Mesenchymal stem cell (in vitro differentiated cells and primary cell): ENCODE results near the gene TRIM50.

Experiments
- DNase-seq: peaks from one replicate; pipeline ENCODE4 v3.0.0-alpha.2; 2013
- H2AFZ ChIP-seq: one replicate; pipeline ENCODE4 v1.6.1; 2013; ENCODE audit warnings: low read depth, mild to moderate bottlenecking, control low read depth, inconsistent platforms, low read length, moderate library complexity
- H2AK5ac ChIP-seq: 2 replicates; pipeline ENCODE4 v1.6.1; 2013; ENCODE audit warnings: low read length, moderate library complexity, mild to moderate bottlenecking, inconsistent platforms; ENCODE audit not compliant: severe bottlenecking
- H2BK120ac ChIP-seq: one replicate; pipeline ENCODE4 v1.6.1; 2013; ENCODE audit warnings: low read depth, mild to moderate bottlenecking, inconsistent platforms, low read length, moderate library complexity
- H2BK12ac ChIP-seq, 2 experiments: one replicate each; pipeline ENCODE4 v1.6.1; 2013; ENCODE audit warnings: inconsistent platforms in 2 of 2, low read length in 2 of 2, mild to moderate bottlenecking in 2 of 2, moderate library complexity in 2 of 2, control low read depth in 1 of 2
- H2BK15ac ChIP-seq: one replicate; pipeline ENCODE4 v1.6.1; 2013; ENCODE audit warnings: mild to moderate bottlenecking, low read depth, inconsistent platforms; ENCODE audit not compliant: poor library complexity, severe bottlenecking
- H2BK5ac ChIP-seq: 2 replicates; pipeline ENCODE4 v1.6.1; 2013; ENCODE audit warnings: low read depth, mild to moderate bottlenecking, low read length, control low read depth, inconsistent platforms; ENCODE audit not compliant: poor library complexity, severe bottlenecking
- H3K14ac ChIP-seq, 2 experiments: one replicate each; pipeline ENCODE4 v1.6.1; 2013; ENCODE audit warnings: inconsistent platforms in 2 of 2, low read length in 2 of 2, control low read depth in 1 of 2, mild to moderate bottlenecking in 1 of 2, moderate library complexity in 1 of 2
- H3K18ac ChIP-seq, 2 experiments: one replicate each; pipeline ENCODE4 v1.6.1; 2013; ENCODE audit warnings: inconsistent platforms in 2 of 2, low read length in 2 of 2, control low read depth in 1 of 2, low read depth in 1 of 2, mild to moderate bottlenecking in 1 of 2
- H3K23ac ChIP-seq, 2 experiments: one replicate each; pipeline ENCODE4 v1.6.1; 2013; ENCODE audit warnings: inconsistent platforms in 2 of 2, low read length in 2 of 2, mild to moderate bottlenecking in 2 of 2, moderate library complexity in 2 of 2, control low read depth in 1 of 2
- H3K27ac ChIP-seq: 2 replicates; pipeline ENCODE4 v1.5.1; 2013; ENCODE audit warnings: mild to moderate bottlenecking, moderate library complexity, low read length, control low read depth, inconsistent platforms; ENCODE audit not compliant: poor library complexity, severe bottlenecking
- H3K27me3 ChIP-seq, 2 experiments: 2 replicates each; pipeline versions ENCODE4 v1.6.1 to v1.7.0; 2013; ENCODE audit warnings: low read length in 2 of 2, mild to moderate bottlenecking in 2 of 2, moderate library complexity in 2 of 2, control low read depth in 1 of 2, inconsistent platforms in 1 of 2; ENCODE audit not compliant: control insufficient read depth in 1 of 2, insufficient read depth in 1 of 2
- H3K36me3 ChIP-seq, 2 experiments: 2 replicates each; pipeline versions ENCODE4 v1.6.1 to v1.7.0; 2013; ENCODE audit warnings: low read length in 2 of 2, control low read depth in 1 of 2, inconsistent platforms in 1 of 2, low read depth in 1 of 2, mild to moderate bottlenecking in 1 of 2; ENCODE audit not compliant: insufficient read depth in 2 of 2, control insufficient read depth in 1 of 2
- H3K4ac ChIP-seq, 2 experiments: one replicate each; pipeline ENCODE4 v1.6.1; 2013; ENCODE audit warnings: inconsistent platforms in 2 of 2, low read length in 2 of 2, mild to moderate bottlenecking in 2 of 2, moderate library complexity in 2 of 2, control low read depth in 1 of 2, low read depth in 1 of 2
- H3K4me1 ChIP-seq: 2 replicates; pipeline ENCODE4 v1.6.1; 2013; ENCODE audit warnings: low read depth, low read length, control low read depth; ENCODE audit not compliant: control insufficient read depth, insufficient read depth
- H3K4me2 ChIP-seq: 2 replicates; pipeline ENCODE4 v1.6.1; 2013; ENCODE audit warnings: low read length, mild to moderate bottlenecking, inconsistent platforms; ENCODE audit not compliant: poor library complexity, severe bottlenecking
- H3K4me3 ChIP-seq, 2 experiments: 2 replicates each; pipeline versions ENCODE4 v1.5.1 to v1.7.0; 2013; ENCODE audit warnings: low read length in 2 of 2, mild to moderate bottlenecking in 2 of 2, control low read depth in 1 of 2, low read depth in 1 of 2; ENCODE audit not compliant: insufficient read depth in 1 of 2
- H3K79me1 ChIP-seq: replicated peaks from 2 replicates; pipeline ENCODE4 v1.6.1; 2013; ENCODE audit warnings: mild to moderate bottlenecking, control low read depth, low read length, inconsistent platforms; ENCODE audit not compliant: poor library complexity, severe bottlenecking
- H3K9ac ChIP-seq: 2 replicates; pipeline ENCODE4 v1.7.0; 2013; ENCODE audit warnings: mild to moderate bottlenecking, low read length, moderate library complexity
- H3K9me3 ChIP-seq: 2 replicates; pipeline ENCODE4 v1.7.0; 2013; ENCODE audit warnings: mild to moderate bottlenecking, low read length; ENCODE audit not compliant: control insufficient read depth
- H4K8ac ChIP-seq: one replicate; pipeline ENCODE4 v1.6.1; 2013; ENCODE audit warnings: inconsistent platforms, mild to moderate bottlenecking, low read length, moderate library complexity
- H4K91ac ChIP-seq: one replicate; pipeline ENCODE4 v1.6.1; 2013; ENCODE audit warnings: mild to moderate bottlenecking, low read length, inconsistent platforms
- WGBS: methylation state at CpG from one replicate; pipeline ENCODE4 v1.1.7; 2013; ENCODE audit warnings: mixed read lengths; 5-methylcytosine and 5-hydroxymethylcytosine counted together

TRIM50 gene

GRCh38 chr7:73369622-73370021, 41.7 kb upstream of the TRIM50 start:
- H3K9me3 ChIP-seq, result no peaks in the 10 kb centered on the region
- no peak overlapping the region for H2BK15ac ChIP-seq
- H3K4me2 ChIP-seq, result no peak overlapping the region
- no peak overlapping the region for H2BK5ac ChIP-seq
- H3K23ac ChIP-seq, result no peak overlapping the region
- no peak overlapping the region for H3K14ac ChIP-seq
- no peak overlapping the region for H3K18ac ChIP-seq
- H3K4me1 ChIP-seq, result no peaks in the 10 kb centered on the region
- no peak overlapping the region for H3K27ac ChIP-seq
- no peak overlapping the region for H4K91ac ChIP-seq
- no peak overlapping the region for H3K9ac ChIP-seq
- H2BK12ac ChIP-seq, result no peak overlapping the region
- peaks cover 4 to 6% of the 10 kb centered on the region in 2 experiments for H3K27me3 ChIP-seq
- no peak overlapping the region for H4K8ac ChIP-seq
- no peak overlapping the region for H3K4ac ChIP-seq
- no peaks in the 10 kb centered on the region for H3K79me1 ChIP-seq
- H2BK120ac ChIP-seq, result no peak overlapping the region
- DNase-seq, result no peak
- H3K4me3 ChIP-seq, result no peak overlapping the region
- no peak overlapping the region for H2AK5ac ChIP-seq
- 95% methylated on average over 6 of the region's 9 CpGs for WGBS
- H2AFZ ChIP-seq, result no peak overlapping the region
- no peaks in the 10 kb centered on the region for H3K36me3 ChIP-seq

- no peak overlapping the region for H4K8ac ChIP-seq
- no peak overlapping the region for H3K14ac ChIP-seq
- no peak overlapping the region for H3K23ac ChIP-seq
- DNase-seq, result no peak
- WGBS, result 87% methylated on average over 11 of the region's 11 CpGs
- H2BK120ac ChIP-seq, result no peak overlapping the region
- H3K27me3 ChIP-seq, result peaks cover 8 to 13% of the 10 kb centered on the region in 2 experiments
- no peaks in the 10 kb centered on the region for H3K36me3 ChIP-seq
- H2AK5ac ChIP-seq, result no peak overlapping the region
- no peak overlapping the region for H3K27ac ChIP-seq
- no peak overlapping the region for H3K4ac ChIP-seq
- H2BK12ac ChIP-seq, result no peak overlapping the region
- H3K9ac ChIP-seq, result no peak overlapping the region
- no peaks in the 10 kb centered on the region for H3K4me1 ChIP-seq
- H3K4me2 ChIP-seq, result no peak overlapping the region
- H3K18ac ChIP-seq, result no peak overlapping the region
- H3K79me1 ChIP-seq, result no peaks in the 10 kb centered on the region
- no peak overlapping the region for H2BK15ac ChIP-seq
- no peak overlapping the region for H2BK5ac ChIP-seq
- H4K91ac ChIP-seq, result no peak overlapping the region
- no peaks in the 10 kb centered on the region for H3K9me3 ChIP-seq
- no peak overlapping the region for H3K4me3 ChIP-seq
- no peak overlapping the region for H2AFZ ChIP-seq
Measured at GRCh38 chr7:73369009-73369408, 41.1 kb upstream of the TRIM50 start.

- Histone ChIP-seq H3K9me3 (no peaks in the 10 kb centered on the region), H3K4me3 (no peak overlapping the region), H2BK120ac (no peak overlapping the region), H2AFZ (no peak overlapping the region), H4K8ac (peak overlapping the region; percentile 47), H3K79me1 (no peaks in the 10 kb centered on the region), H2BK12ac (no peak overlapping the region), H2AK5ac (no peak overlapping the region), H3K18ac (no peak overlapping the region), H3K4me1 (no peaks in the 10 kb centered on the region), H3K9ac (no peak overlapping the region), H3K27ac (no peak overlapping the region), H3K36me3 (no peaks in the 10 kb centered on the region), H3K23ac (no peak overlapping the region), H3K14ac (no peak overlapping the region), H2BK15ac (no peak overlapping the region), H2BK5ac (no peak overlapping the region), H3K4me2 (no peak overlapping the region), H4K91ac (no peak overlapping the region), H3K27me3 (peaks cover 19 to 26% of the 10 kb centered on the region in 2 experiments), H3K4ac (no peak overlapping the region)
- WGBS, result 82% methylated on average over 12 of the region's 12 CpGs
- DNase-seq, result no peak
Measured at GRCh38 chr7:73366990-73367389, 39.1 kb upstream of the TRIM50 start.

- Histone ChIP-seq H2AK5ac (no peak overlapping the region), H3K9ac (no peak overlapping the region), H2BK5ac (no peak overlapping the region), H3K27ac (no peak overlapping the region), H2BK12ac (no peak overlapping the region), H3K14ac (no peak overlapping the region), H2BK15ac (no peak overlapping the region), H3K79me1 (no peaks in the 10 kb centered on the region), H3K36me3 (no peaks in the 10 kb centered on the region), H2AFZ (no peak overlapping the region), H3K18ac (no peak overlapping the region), H3K27me3 (peaks cover 19 to 26% of the 10 kb centered on the region in 2 experiments), H2BK120ac (no peak overlapping the region), H3K4me1 (no peaks in the 10 kb centered on the region), H3K9me3 (no peaks in the 10 kb centered on the region), H3K4ac (no peak overlapping the region), H3K23ac (no peak overlapping the region), H4K8ac (no peak overlapping the region), H3K4me3 (no peak overlapping the region), H4K91ac (no peak overlapping the region), H3K4me2 (no peak overlapping the region)
- DNase-seq, result no peak
- 87% methylated on average over 11 of the region's 11 CpGs for WGBS
Measured at GRCh38 chr7:73366127-73366526, 38.2 kb upstream of the TRIM50 start.
